K562 (cell line): Measurements from ENCODE around the gene ZBTB46. TPM values are rescaled to one million over a fixed set of nuclear protein-coding genes. Genes with fewer than 3 reads are reported as not detected.

Experiments used
- CBX5 ChIP-seq: IDR thresholded peaks from 2 replicates; pipeline ENCODE4 v1.6.1; 2014; ENCODE audit warnings: low read depth, borderline replicate concordance
- CLOCK ChIP-seq: fragments of 250-450 bp; sonication (Bioruptor Pico); IDR thresholded peaks from 2 replicates; pipeline ENCODE4 v1.4.0; 2020; ENCODE audit warnings: mild to moderate bottlenecking, moderate library complexity, borderline replicate concordance
- GTF2A2 ChIP-seq: IDR thresholded peaks from 2 replicates; pipeline ENCODE4 v1.6.1; 2016; ENCODE audit warnings: mild to moderate bottlenecking, missing genetic modification characterization, missing compliant biosample characterization
- IRF1 ChIP-seq: sonication (generic); formaldehyde crosslinking; IDR thresholded peaks from 2 replicates; pipeline ENCODE4 v1.8.0; 2022; ENCODE audit warnings: missing genetic modification reagents, mild to moderate bottlenecking, borderline replicate concordance
- NEUROD1 ChIP-seq: fragments of 150-350 bp; IDR thresholded peaks from 2 replicates; pipeline ENCODE4 v1.6.1; 2014; ENCODE audit warnings: borderline replicate concordance, low read length, low read depth; ENCODE audit not compliant: partially characterized antibody
- NFE2L1 ChIP-seq: fragments of 450-650 bp; IDR thresholded peaks from 2 replicates; pipeline ENCODE4 v1.6.1; 2016; ENCODE audit warnings: missing genetic modification characterization, low read depth, mild to moderate bottlenecking, missing compliant biosample characterization, moderate library complexity, borderline replicate concordance
- NUFIP1 ChIP-seq: fragments of 450-650 bp; IDR thresholded peaks from 2 replicates; pipeline ENCODE4 v1.6.1; 2018; ENCODE audit not compliant: partially characterized antibody
- POLR2H ChIP-seq: IDR thresholded peaks from 2 replicates; pipeline ENCODE4 v1.6.1; 2016; ENCODE audit warnings: missing genetic modification characterization, low read depth, mild to moderate bottlenecking, control low read depth, missing compliant biosample characterization, moderate library complexity
- SP1 ChIP-seq: sonication (generic); formaldehyde crosslinking; IDR thresholded peaks from 2 replicates; pipeline ENCODE4 v1.8.1; 2022; ENCODE audit warnings: mild to moderate bottlenecking, missing genetic modification reagents
- STAT5B ChIP-seq: fragments of 250-450 bp; sonication (Bioruptor Pico); IDR thresholded peaks from 2 replicates; pipeline ENCODE4 v1.8.0; 2021; ENCODE audit warnings: mild to moderate bottlenecking, inconsistent platforms
- TAF15 ChIP-seq: fragments of 200-400 bp; formaldehyde crosslinking; IDR thresholded peaks from 2 replicates; pipeline ENCODE4 v1.6.1; 2017; ENCODE audit warnings: mild to moderate bottlenecking, low read depth, low read length, moderate library complexity
- THAP12 ChIP-seq: fragments of 250-450 bp; sonication (Bioruptor Pico); IDR thresholded peaks from 2 replicates; pipeline ENCODE4 v1.9.0; 2021; ENCODE audit warnings: mild to moderate bottlenecking, inconsistent platforms
- THRB ChIP-seq: fragments of 450-650 bp; formaldehyde crosslinking; conservative IDR thresholded peaks from 2 replicates; pipeline ENCODE4 v1.4.0; 2022; ENCODE audit warnings: mild to moderate bottlenecking, missing genetic modification characterization
- TOE1 ChIP-seq, 2 experiments: fragments of 450-650 bp in 1 of 2; sonication (generic) in 1 of 2; formaldehyde crosslinking in 1 of 2; IDR thresholded peaks; 2 replicates each; pipeline versions ENCODE4 v1.7.1 to v1.8.0; 2016 to 2022; ENCODE audit warnings: borderline replicate concordance in 2 of 2, mild to moderate bottlenecking in 2 of 2, antibody characterized with exemption in 1 of 2, inconsistent platforms in 1 of 2, low read depth in 1 of 2, missing genetic modification reagents in 1 of 2, moderate library complexity in 1 of 2
- YY1 ChIP-seq, 3 experiments: IDR thresholded peaks; 2 replicates each; pipeline ENCODE4 v1.6.1; 2011; ENCODE audit warnings: low read length in 2 of 3, mild to moderate bottlenecking in 2 of 3, moderate library complexity in 2 of 3, borderline replicate concordance in 1 of 3, control low read depth in 1 of 3, low read depth in 1 of 3; ENCODE audit not compliant: insufficient read depth in 3 of 3, insufficient replicate concordance in 2 of 3, control insufficient read depth in 1 of 3, insufficient read length in 1 of 3; ENCODE audit errors: extremely low read depth in 1 of 3
- ZNF175 ChIP-seq: fragments of 200-800 bp; sonication (Bioruptor generic); IDR thresholded peaks from 2 replicates; pipeline ENCODE4 v1.6.1; 2016; ENCODE audit warnings: low read depth, mild to moderate bottlenecking, missing genetic modification characterization, missing compliant biosample characterization
- ZNF395 ChIP-seq: fragments of 200-800 bp; sonication (Bioruptor generic); IDR thresholded peaks from 2 replicates; pipeline ENCODE4 v1.6.1; 2017; ENCODE audit warnings: missing genetic modification characterization, missing compliant biosample characterization
- ZNF445 ChIP-seq: fragments of 250-450 bp; sonication (Bioruptor Pico); IDR thresholded peaks from 2 replicates; pipeline ENCODE4 v1.4.0; 2020; ENCODE audit warnings: low read depth, mild to moderate bottlenecking, moderate library complexity
- polyA plus RNA-seq, 8 experiments: library from polyadenylated mRNA; depleted of rRNA in 4 of 8; stranded (reverse) in 5 of 8; unstranded in 3 of 8; fragments of >200 nt; fragmentation: Nextera tagmentation in 2 of 8; fragmentation: Illumina TruSeq in 1 of 8; extraction: Ambion mirVana in 2 of 8; extraction: Trizol in 1 of 8; gene quantifications; 2 replicates each; pipeline versions ENCODE4 v1.2.1 to v1.2.3, GENCODE V29; 2011 to 2014; ENCODE audit warnings: inconsistent platforms in 1 of 8, missing spikeins in 1 of 8
- total RNA-seq, 7 experiments: library from RNA; depleted of rRNA in 6 of 7; stranded (reverse); fragments of >200 nt in 6 of 7; fragmentation: Illumina TruSeq in 2 of 7; extraction: Trizol in 2 of 7; gene quantifications; 2 replicates each; pipeline versions ENCODE4 v1.2.1 to v1.2.3, GENCODE V29; 2011 to 2021; ENCODE audit warnings: low replicate concordance in 1 of 7

ZBTB46 gene
- total and polyA plus RNA-seq, 9 of the 15 experiments (the other 6 are each of a cell fraction or from before 2014, with no cell fraction given): 0.29 to 4.1 (median 1.1) TPM

- no peak for TF ChIP-seq POLR2H (tag)
- no peak for TF ChIP-seq THAP12 (CRISPR knock-in tag)
- TF ChIP-seq YY1 (IDR thresholded peaks at IDR 0.05; ENCODE audit: borderline replicate concordance in 1 of 3, control insufficient read depth in 1 of 3, extremely low read depth in 1 of 3, insufficient read depth in 3 of 3, insufficient read length in 1 of 3, insufficient replicate concordance in 2 of 3, low read depth in 1 of 3, low read length in 2 of 3): no peak
- no peak for TF ChIP-seq IRF1 (CRISPR knock-in tag)
- TF ChIP-seq NEUROD1: no peak
- TF ChIP-seq STAT5B (CRISPR knock-in tag): no peak
- TF ChIP-seq CLOCK (CRISPR knock-in tag): no peak
- peak; percentile 87; the same call in 1 of the 2 replicates for TF ChIP-seq THRB
- no peak for TF ChIP-seq TAF15
- TF ChIP-seq ZNF175: no peak
- TF ChIP-seq NUFIP1: no peak
- no peak for TF ChIP-seq CBX5
- no peak for TF ChIP-seq NFE2L1 (tag)
- no peak for TF ChIP-seq ZNF395 (CRISPR knock-in tag)
- TF ChIP-seq SP1 (CRISPR knock-in tag): no peak
- TF ChIP-seq ZNF445: no peak
- TF ChIP-seq TOE1 (IDR thresholded peaks at IDR 0.05; ENCODE audit: borderline replicate concordance): peak; percentile 41; the same call in 1 of the 2 replicates
- no peak for TF ChIP-seq TOE1 (CRISPR knock-in tag; IDR thresholded peaks at IDR 0.05; ENCODE audit: borderline replicate concordance, low read depth)
- TF ChIP-seq GTF2A2: no peak
Measured at GRCh38 chr20:63846888-63847236, 15.8 kb upstream of the ZBTB46 start (continued).
